ENCODE data around the gene RTN4R.

- TF ChIP-seq CTCF (IDR thresholded peaks at IDR 0.05; ENCODE audit: low read depth, low read length, poor library complexity, severe bottlenecking) (no peak), EZH2phosphoT487 (IDR thresholded peaks at IDR 0.05; ENCODE audit: borderline replicate concordance, low read length) (no peak)
Measured at GRCh38 chr22:20231514-20232236, 36.4 kb downstream of the RTN4R start.

Data from DOHH2 (cell line).